HepG2 (cell line): ENCODE results near the gene MAN1C1. TPM values are rescaled to one million over a fixed set of nuclear protein-coding genes. Genes with fewer than 3 reads are reported as not detected.
A peak's percentile ranks its signal among the peaks of the same experiment; 100 is the strongest.

Experiments
- ATAC-seq: fragments of 200-7000 bp; cut with Tn5 transposase; 3 replicates; pipeline ENCODE4 v1.9.1; 2020; ENCODE audit warnings: mild to moderate bottlenecking, moderate library complexity
- BruUV-seq: library from RNA; stranded (reverse); fragments of 400-500 nt; replicated peaks from 2 replicates; lab custom pipeline; 2021; lab: Mats Ljungman, UMichigan
- CTCF ChIA-PET: fragments of 300-600 bp; formaldehyde crosslinking; extraction: SDS; loops from one replicate; lab custom pipeline; 2021; ENCODE audit warnings: low total read pairs, inconsistent platforms, low intra/inter-chr PET ratio; lab: Yijun Ruan, JAX
- POLR2A ChIA-PET: fragments of 350-600 bp; sonication (Branson Sonifier 250); formaldehyde crosslinking; loops from one replicate; lab custom pipeline; 2020; ENCODE audit warnings: antibody characterized with exemption, inconsistent platforms; lab: Yijun Ruan, JAX
- DNase-seq: peaks from one replicate; pipeline ENCODE4 v3.0.0-alpha.2; 2015; ENCODE audit warnings: low spot score
- FAIRE-seq: peaks from 3 replicates; lab custom pipeline; 2011; peaks lifted over from hg19 to GRCh38; lab: Jason Lieb, UNC
- H2AFZ ChIP-seq: one replicate; pipeline ENCODE4 v1.6.1; 2011; ENCODE audit warnings: low read length, inconsistent platforms
- H3K27ac ChIP-seq: fragments of 300-600 bp; 3 replicates; pipeline ENCODE4 v1.8.0; 2011; ENCODE audit warnings: mixed run types, mild to moderate bottlenecking, mixed read lengths, low read length, inconsistent platforms; ENCODE audit not compliant: insufficient read depth; ENCODE audit errors: extremely low read length
- H3K27me3 ChIP-seq, 2 experiments: fragments of 200-600 bp in 1 of 2; 2 replicates in 1 of 2; 3 replicates in 1 of 2; pipeline versions ENCODE4 v1.6.0 to v1.8.0; 2011; ENCODE audit warnings: low read length in 2 of 2, mild to moderate bottlenecking in 2 of 2, moderate library complexity in 2 of 2, inconsistent platforms in 1 of 2; ENCODE audit not compliant: insufficient read depth in 2 of 2, control insufficient read depth in 1 of 2
- H3K36me3 ChIP-seq, 2 experiments: fragments of 200-600 bp in 1 of 2; replicated peaks in 1 of 2; 2 replicates in 1 of 2; 3 replicates in 1 of 2; pipeline versions ENCODE4 v1.5.1 to v1.8.0; 2011; ENCODE audit warnings: low read length in 2 of 2, inconsistent platforms in 1 of 2; ENCODE audit not compliant: insufficient read depth in 2 of 2, control insufficient read depth in 1 of 2
- H3K4me1 ChIP-seq: 2 replicates; pipeline ENCODE4 v1.5.1; 2012; ENCODE audit warnings: low read length, inconsistent platforms; ENCODE audit not compliant: insufficient read depth
- H3K4me2 ChIP-seq: 2 replicates; pipeline ENCODE4 v1.6.0; 2011; ENCODE audit warnings: low read depth, low read length, inconsistent platforms
- H3K4me3 ChIP-seq, 3 experiments: fragments of 200-600 bp in 1 of 3; sonication (generic), shearing (Covaris generic) in 1 of 3; replicated peaks in 1 of 3; 2 replicates each; pipeline ENCODE4 v1.5.1; 2011 to 2016; ENCODE audit warnings: low read length in 3 of 3, inconsistent platforms in 2 of 3, low read depth in 2 of 3, mild to moderate bottlenecking in 2 of 3, control low read depth in 1 of 3, mixed read lengths in 1 of 3; ENCODE audit not compliant: insufficient read depth in 1 of 3
- H3K79me2 ChIP-seq: one replicate; pipeline ENCODE4 v1.6.1; 2011; ENCODE audit warnings: low read length, inconsistent platforms; ENCODE audit not compliant: insufficient read depth
- H3K9ac ChIP-seq: 2 replicates; pipeline ENCODE4 v1.6.0; 2011; ENCODE audit warnings: mild to moderate bottlenecking, low read depth, low read length, inconsistent platforms; ENCODE audit not compliant: insufficient read depth
- H3K9me3 ChIP-seq: 2 replicates; pipeline ENCODE4 v1.5.1; 2012; ENCODE audit warnings: mild to moderate bottlenecking, low read length
- H4K20me1 ChIP-seq: 2 replicates; pipeline ENCODE4 v1.6.0; 2011; ENCODE audit warnings: inconsistent platforms, mild to moderate bottlenecking, low read length, moderate library complexity; ENCODE audit not compliant: insufficient read depth
- CTCF ChIP-seq: sonication (generic); formaldehyde crosslinking; IDR thresholded peaks from 2 replicates; pipeline ENCODE4 v1.5.0; 2020; ENCODE audit warnings: mild to moderate bottlenecking, missing genetic modification reagents, moderate library complexity
- ESRRA ChIP-seq: sonication (generic); formaldehyde crosslinking; IDR thresholded peaks from 2 replicates; pipeline ENCODE4 v1.5.1; 2020; ENCODE audit warnings: mild to moderate bottlenecking, low read depth, missing genetic modification reagents
- GLMP ChIP-seq: sonication (generic); formaldehyde crosslinking; IDR thresholded peaks from 2 replicates; pipeline ENCODE4 v1.9.0; 2021; ENCODE audit warnings: missing genetic modification reagents, mild to moderate bottlenecking, borderline replicate concordance
- KDM5A ChIP-seq: fragments of 200-600 bp; sonication (generic); IDR thresholded peaks from 2 replicates; pipeline ENCODE4 v1.7.0; 2018; ENCODE audit warnings: antibody characterized with exemption, mild to moderate bottlenecking, low read length, borderline replicate concordance
- LCORL ChIP-seq, 2 experiments: fragments of 450-650 bp in 1 of 2; sonication (generic) in 1 of 2; formaldehyde crosslinking in 1 of 2; IDR thresholded peaks; 2 replicates each; pipeline versions ENCODE4 v1.5.0 to v1.6.1; 2017 to 2020; ENCODE audit warnings: antibody characterized with exemption in 1 of 2, missing genetic modification reagents in 1 of 2
- MXD1 ChIP-seq: sonication (generic); formaldehyde crosslinking; IDR thresholded peaks from 2 replicates; pipeline ENCODE4 v1.4.0; 2020; ENCODE audit warnings: mild to moderate bottlenecking, missing genetic modification reagents
- RAD21 ChIP-seq: fragments of 450-650 bp; formaldehyde crosslinking; IDR thresholded peaks from 2 replicates; pipeline ENCODE4 v1.5.0; 2020; ENCODE audit warnings: mild to moderate bottlenecking
- RCOR2 ChIP-seq: IDR thresholded peaks from 2 replicates; pipeline ENCODE4 v1.6.1; 2016; ENCODE audit warnings: missing biosample characterization, missing genetic modification reagents
- SATB2 ChIP-seq: sonication (generic); formaldehyde crosslinking; IDR thresholded peaks from 2 replicates; pipeline ENCODE4 v1.5.0; 2020; ENCODE audit warnings: missing genetic modification reagents
- STAG1 ChIP-seq: sonication (generic); formaldehyde crosslinking; IDR thresholded peaks from 2 replicates; pipeline ENCODE4 v1.4.0; 2020; ENCODE audit warnings: missing genetic modification reagents
- ZBTB20 ChIP-seq: sonication (generic); formaldehyde crosslinking; IDR thresholded peaks from 2 replicates; pipeline ENCODE4 v1.8.1; 2023; ENCODE audit warnings: missing genetic modification reagents, low read depth, mild to moderate bottlenecking, borderline replicate concordance
- ZKSCAN1 ChIP-seq: fragments of 150-350 bp; IDR thresholded peaks from 2 replicates; pipeline ENCODE4 v1.6.1; 2014; ENCODE audit warnings: low read length
- ZNF451 ChIP-seq: sonication (generic); formaldehyde crosslinking; IDR thresholded peaks from 2 replicates; pipeline ENCODE4 v1.5.0; 2020; ENCODE audit warnings: mild to moderate bottlenecking, missing genetic modification reagents
- ZNF512B ChIP-seq: sonication (generic); formaldehyde crosslinking; IDR thresholded peaks from 2 replicates; pipeline ENCODE4 v1.5.1; 2020; ENCODE audit warnings: missing genetic modification reagents, mild to moderate bottlenecking, borderline replicate concordance
- ZNF580 ChIP-seq: IDR thresholded peaks from 2 replicates; pipeline ENCODE4 v1.6.1; 2016; ENCODE audit warnings: low read depth, borderline replicate concordance
- ZNF614 ChIP-seq: IDR thresholded peaks from 2 replicates; pipeline ENCODE4 v1.6.1; 2018; ENCODE audit warnings: missing biosample characterization, missing genetic modification reagents, inconsistent platforms, borderline replicate concordance
- WGBS: methylation state at CpG from one replicate; pipeline ENCODE4 v1.1.6; 2017; ENCODE audit warnings: low lambda C conversion rate; 5-methylcytosine and 5-hydroxymethylcytosine counted together
- in situ Hi-C: cut with HindIII; loops from 2 replicates; pipeline ENCODE4 v1.10.0; 2017; ENCODE audit warnings: low pct_unique_long_range_greater_than_20kb; ENCODE audit not compliant: extremely low pct_ligation_motif_present
- intact Hi-C: fragments of 100-400 bp; cut with micrococcal nuclease; formaldehyde crosslinking; loops from one replicate; pipeline ENCODE4 v1.10.0; 2022; ENCODE audit not compliant: unreplicated experiment
- polyA plus RNA-seq, 8 experiments: library from polyadenylated mRNA; depleted of rRNA in 3 of 8; stranded (reverse) in 7 of 8; unstranded in 1 of 8; fragments of >200 nt; fragmentation: Illumina TruSeq in 4 of 8; extraction: Trizol in 4 of 8; gene quantifications; 2 replicates each; pipeline versions ENCODE4 v1.2.1 to v1.2.3, GENCODE V29; 2011 to 2016; ENCODE audit warnings: low read depth in 4 of 8, missing spikeins in 1 of 8, mixed read lengths in 1 of 8; ENCODE audit not compliant: insufficient read depth in 1 of 8
- total RNA-seq, 5 experiments: library from RNA; depleted of rRNA; stranded (reverse); fragments of >200 nt; fragmentation: Illumina TruSeq; extraction: Trizol; gene quantifications; 2 replicates each; pipeline ENCODE4 v1.2.3, GENCODE V29; 2016; ENCODE audit warnings: low read depth in 1 of 5

MAN1C1 gene
- total and polyA plus RNA-seq, 2 of the 13 experiments (the other 11 are each of a cell fraction or from before 2014, with no cell fraction given) = 0.18 to 0.49 TPM

GRCh38 chr1:25797939-25798338 lies 181.3 kb downstream of the MAN1C1 start:
- ATAC-seq (peak; percentile 62), FAIRE-seq (no peak), DNase-seq (peak; percentile 13)
- no TSS peak for BruUV-seq
- H3K27ac ChIP-seq = no peak overlapping the region
- no peak overlapping the region for H2AFZ ChIP-seq
- in situ Hi-C loops = loop anchor here (5.0 kb wide), 1 partner anchor 41 kb away; no protein-coding TSS in a partner anchor
- H3K4me3 ChIP-seq = no peak overlapping the region
- WGBS = 20% methylated on average over 5 of the region's 8 CpGs
- no peaks in the 10 kb centered on the region for H3K36me3 ChIP-seq
- no peaks in the 10 kb centered on the region for H3K9me3 ChIP-seq
- TF ChIP-seq SATB2 (no peak), ESRRA (CRISPR knock-in tag) (no peak), ZBTB20 (CRISPR knock-in tag) (no peak), RAD21 (CRISPR knock-in tag) (0 out of 2 replicates have a peak, but pooled peaks have one; percentile 12), STAG1 (peak; percentile 44), RCOR2 (CRISPR knock-in tag) (no peak), GLMP (no peak), KDM5A (no peak), CTCF (CRISPR knock-in tag) (peak; percentile 67), ZNF614 (CRISPR knock-in tag) (no peak), ZNF512B (CRISPR knock-in tag) (no peak), ZNF580 (no peak), MXD1 (no peak), LCORL (IDR thresholded peaks at IDR 0.05) (no peak), LCORL (CRISPR knock-in tag; IDR thresholded peaks at IDR 0.05) (no peak), ZKSCAN1 (no peak), ZNF451 (CRISPR knock-in tag) (no peak)
- no peaks in the 10 kb centered on the region for H4K20me1 ChIP-seq
- peaks cover 0 to 17% of the 10 kb centered on the region in 2 experiments; a peak in 2 of 5 replicates for H3K27me3 ChIP-seq
- H3K4me2 ChIP-seq = no peak overlapping the region
- intact Hi-C loops = loop anchor here (5.0 kb wide), 2 partner anchors 41 to 181 kb away; partner anchors contain the start of gene MAN1C1
- peaks cover 26% of the 10 kb centered on the region for H3K4me1 ChIP-seq
- no peak overlapping the region for H3K9ac ChIP-seq
- H3K79me2 ChIP-seq = no peaks in the 10 kb centered on the region
- POLR2A ChIA-PET = no interaction called here
- CTCF ChIA-PET = interaction anchor here (2.0 to 2.4 kb wide), 2 partner anchors 39 to 189 kb away, joined by 11 to 13 read pairs; no protein-coding TSS in a partner anchor
